Upper lobe of left lung (tissue), 6 donors: ENCODE results near the gene TPRA1. TPM values are rescaled to one million over a fixed set of nuclear protein-coding genes. Genes with fewer than 3 reads are reported as not detected.

Experiments used
- ATAC-seq, 2 donors: fragments of 200-7000 bp; cut with Tn5 transposase; one replicate each; pipeline ENCODE4 v1.9.1; 2022; ENCODE audit warnings: mild to moderate bottlenecking in 2 of 2, moderate library complexity in 2 of 2; ENCODE audit not compliant: low FRiP score in 2 of 2
- DNase-seq, 2 donors: peaks; one replicate each; pipeline ENCODE4 v3.0.0-alpha.2; 2019 to 2020
- H3K27ac ChIP-seq, 4 donors: fragments of 200-600 bp; sonication (generic); one replicate each; pipeline ENCODE4 v1.5.1; 2016 to 2019
- H3K27me3 ChIP-seq, 4 donors: fragments of 200-600 bp; sonication (generic); one replicate each; pipeline ENCODE4 v1.5.1; 2017 to 2019
- H3K36me3 ChIP-seq, 4 donors: fragments of 200-600 bp; sonication (generic); one replicate each; pipeline ENCODE4 v1.5.1; 2016 to 2019
- H3K4me1 ChIP-seq, 4 donors: fragments of 200-600 bp; sonication (generic); one replicate each; pipeline ENCODE4 v1.5.1; 2018 to 2019
- H3K4me3 ChIP-seq, 4 donors: fragments of 200-600 bp; sonication (generic); one replicate each; pipeline ENCODE4 v1.5.1; 2017 to 2019; ENCODE audit warnings: mild to moderate bottlenecking in 2 of 4, moderate library complexity in 1 of 4
- H3K9me3 ChIP-seq, 4 donors: fragments of 200-600 bp; sonication (generic); one replicate each; pipeline ENCODE4 v1.5.1; 2018 to 2019
- EP300 ChIP-seq, 4 donors: sonication (generic); formaldehyde crosslinking; IDR thresholded peaks; one replicate each; pipeline ENCODE4 v1.5.1; 2017; ENCODE audit warnings: antibody characterized with exemption in 4 of 4, control low read depth in 2 of 4
- POLR2A ChIP-seq, 4 donors: fragments of 450-650 bp; IDR thresholded peaks; one replicate each; pipeline ENCODE4 v1.5.1; 2016 to 2017; ENCODE audit warnings: antibody characterized with exemption in 4 of 4, mild to moderate bottlenecking in 2 of 4
- POLR2AphosphoS5 ChIP-seq, 2 donors: sonication (generic); formaldehyde crosslinking; IDR thresholded peaks; one replicate each; pipeline ENCODE4 v1.5.1; 2017; ENCODE audit warnings: antibody characterized with exemption in 2 of 2
- WGBS, 2 donors: methylation state at CpG; one replicate each; pipeline ENCODE4 v1.1.5; 2017 to 2018; 5-methylcytosine and 5-hydroxymethylcytosine counted together
- small RNA-seq, 4 donors: library from RNA; depleted of rRNA; stranded (forward); fragments of <200 nt; gene quantifications; one replicate each; pipeline ENCODE3, GENCODE V24; 2016
- total RNA-seq, 6 donors: library from RNA; depleted of rRNA in 4 of 6; stranded (reverse); fragments of >200 nt in 4 of 6; gene quantifications; one replicate each; pipeline versions ENCODE4 v1.1.0 to v1.2.1, GENCODE V29; 2016 to 2021
- TF ChIP-seq, protein P1 (sequence below), 6 experiments: fragments of 450-650 bp in 4 of 6; fragments of 200-600 bp in 2 of 6; sonication (generic) in 2 of 6; IDR thresholded peaks; one replicate each; pipeline ENCODE4 v1.5.1; 2016 to 2019; ENCODE audit warnings: antibody characterized with exemption in 6 of 6
- donor health status: DM: no; HTN: no; CAD: no; lungs with moderate emphysema.
- donor health status: DM: no; HTN: yes; CAD: no; lungs with severe emphysema.

TPRA1 gene
- total RNA-seq, 6 donors from 2014 or later = 16.8 to 44.4 (median 40.3) TPM

DNA sequence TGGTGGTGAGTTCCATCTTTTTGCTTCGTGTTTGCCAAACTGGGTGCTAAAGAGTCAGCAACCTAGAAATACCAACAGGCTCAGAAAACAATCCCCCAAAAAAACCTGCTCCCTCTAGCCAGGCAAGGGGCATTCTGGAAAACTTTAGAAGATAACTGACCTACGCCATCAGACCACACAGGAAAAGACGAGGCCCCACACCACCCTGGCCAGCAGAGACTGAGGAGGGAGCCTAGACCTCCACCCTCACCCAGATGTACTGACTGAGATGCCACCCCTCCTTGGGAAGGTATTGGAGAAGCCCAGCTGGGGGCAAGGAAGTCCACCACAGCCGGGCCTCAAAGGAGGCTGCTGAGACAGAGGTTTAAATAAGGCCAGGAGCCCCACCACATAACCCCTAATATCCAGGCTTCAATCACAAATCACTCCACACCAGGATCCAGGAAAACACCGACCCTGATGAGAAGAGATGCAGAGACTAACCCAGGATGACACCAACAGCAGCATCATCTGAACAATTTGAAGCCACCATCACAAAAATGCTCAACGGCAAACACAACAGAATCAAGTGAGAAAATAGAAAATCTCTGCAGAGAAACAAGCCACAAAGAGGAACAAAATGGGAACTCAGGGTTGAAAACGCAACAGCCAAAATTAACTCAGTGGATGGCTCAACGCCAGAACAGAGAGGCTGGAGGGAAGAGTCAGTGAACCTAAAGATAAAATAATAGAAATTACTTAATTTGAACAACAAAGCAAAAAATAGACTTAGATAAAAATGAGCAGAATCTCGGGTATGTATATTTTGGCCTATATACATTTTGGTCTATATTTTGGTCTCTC lies 61.0 kb downstream of the TPRA1 start:
- 78 to 82% methylated on average over 9 of the region's 9 CpGs for WGBS, 2 donors
- no peak for TF ChIP-seq POLR2AphosphoS5 (IDR thresholded peaks at IDR 0.05)
- no peak for TF ChIP-seq EP300 (IDR thresholded peaks at IDR 0.05)
- no peak for TF ChIP-seq POLR2A (IDR thresholded peaks at IDR 0.05)
- TF ChIP-seq, protein P1, sequence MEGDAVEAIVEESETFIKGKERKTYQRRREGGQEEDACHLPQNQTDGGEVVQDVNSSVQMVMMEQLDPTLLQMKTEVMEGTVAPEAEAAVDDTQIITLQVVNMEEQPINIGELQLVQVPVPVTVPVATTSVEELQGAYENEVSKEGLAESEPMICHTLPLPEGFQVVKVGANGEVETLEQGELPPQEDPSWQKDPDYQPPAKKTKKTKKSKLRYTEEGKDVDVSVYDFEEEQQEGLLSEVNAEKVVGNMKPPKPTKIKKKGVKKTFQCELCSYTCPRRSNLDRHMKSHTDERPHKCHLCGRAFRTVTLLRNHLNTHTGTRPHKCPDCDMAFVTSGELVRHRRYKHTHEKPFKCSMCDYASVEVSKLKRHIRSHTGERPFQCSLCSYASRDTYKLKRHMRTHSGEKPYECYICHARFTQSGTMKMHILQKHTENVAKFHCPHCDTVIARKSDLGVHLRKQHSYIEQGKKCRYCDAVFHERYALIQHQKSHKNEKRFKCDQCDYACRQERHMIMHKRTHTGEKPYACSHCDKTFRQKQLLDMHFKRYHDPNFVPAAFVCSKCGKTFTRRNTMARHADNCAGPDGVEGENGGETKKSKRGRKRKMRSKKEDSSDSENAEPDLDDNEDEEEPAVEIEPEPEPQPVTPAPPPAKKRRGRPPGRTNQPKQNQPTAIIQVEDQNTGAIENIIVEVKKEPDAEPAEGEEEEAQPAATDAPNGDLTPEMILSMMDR (IDR thresholded peaks at IDR 0.05) = no peak

DNA sequence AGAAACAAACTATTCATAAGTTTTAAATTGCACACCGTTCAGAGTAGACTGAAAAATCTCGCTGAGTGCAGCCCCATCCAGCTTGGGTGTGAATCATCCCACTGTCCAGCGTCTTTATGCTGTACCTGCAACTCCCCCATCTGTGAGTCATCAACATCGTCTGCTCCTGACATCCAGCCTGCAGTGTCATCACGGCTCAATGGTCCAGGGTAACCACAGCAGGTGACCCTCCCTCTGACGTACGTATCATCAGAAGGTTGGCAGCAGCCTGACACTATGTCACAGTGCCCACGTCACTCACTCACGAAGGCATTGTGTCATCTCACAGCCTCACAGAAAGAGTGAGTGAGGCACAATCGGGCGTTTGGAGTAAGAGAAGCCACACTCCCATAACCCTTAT lies 65.2 kb downstream of the TPRA1 start:
- no peak for DNase-seq
- Histone ChIP-seq H3K9me3 (no peaks in the 10 kb centered on the region), H3K4me1 (no peaks in the 10 kb centered on the region), H3K27ac (no peak overlapping the region), H3K36me3 (no peaks in the 10 kb centered on the region), H3K27me3 (no peaks in the 10 kb centered on the region), H3K4me3 (no peak overlapping the region)
- no peak for ATAC-seq
- 65 to 75% methylated on average over 11 of the region's 11 CpGs for WGBS, 2 donors
- TF ChIP-seq EP300 (IDR thresholded peaks at IDR 0.05) (no peak), POLR2A (IDR thresholded peaks at IDR 0.05) (no peak), POLR2AphosphoS5 (IDR thresholded peaks at IDR 0.05) (no peak)
- TF ChIP-seq, protein P1 (IDR thresholded peaks at IDR 0.05) = no peak

More for the DNA sequence above, 61.0 kb downstream of the TPRA1 start:
- Histone ChIP-seq H3K36me3 (no peaks in the 10 kb centered on the region), H3K27me3 (no peaks in the 10 kb centered on the region), H3K4me1 (no peaks in the 10 kb centered on the region), H3K4me3 (no peak overlapping the region), H3K9me3 (no peaks in the 10 kb centered on the region), H3K27ac (no peak overlapping the region)
- ATAC-seq (no peak), DNase-seq (no peak)

DNA sequence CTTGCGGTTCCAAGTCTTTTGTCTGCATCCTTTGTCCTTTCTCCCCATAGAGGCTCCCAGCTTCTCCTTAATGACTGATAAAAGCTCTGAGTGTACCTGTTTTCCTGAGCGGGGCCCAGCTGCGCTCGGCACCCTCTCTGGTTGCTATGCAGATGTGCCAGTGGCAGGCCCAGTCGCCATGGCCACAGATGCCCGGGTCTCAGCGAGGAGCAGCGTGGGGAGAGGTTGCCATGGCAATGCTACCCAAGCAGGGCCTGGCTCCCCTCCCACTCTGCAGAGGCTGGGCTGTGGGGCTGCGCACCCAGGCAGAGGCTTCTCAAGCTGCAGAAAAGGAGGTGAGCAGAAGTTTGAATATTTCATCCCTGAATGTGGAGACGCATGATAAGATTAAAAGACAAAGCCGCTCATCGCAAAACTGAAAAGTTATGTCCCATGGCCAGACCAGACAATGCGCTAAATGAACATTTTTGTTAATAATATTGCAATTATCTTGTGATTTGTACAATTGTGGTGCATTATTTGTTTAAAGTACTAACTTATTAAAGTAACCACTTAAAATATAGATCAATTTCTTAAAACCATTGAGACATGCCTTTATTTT lies 66.1 kb downstream of the TPRA1 start:
- ATAC-seq (no peak), DNase-seq (peak in 1 of 2 donors; percentile 51)
- Histone ChIP-seq H3K36me3 (no peaks in the 10 kb centered on the region), H3K9me3 (no peaks in the 10 kb centered on the region), H3K27me3 (no peaks in the 10 kb centered on the region), H3K4me3 (no peak overlapping the region), H3K4me1 (no peaks in the 10 kb centered on the region), H3K27ac (no peak overlapping the region)
- TF ChIP-seq POLR2AphosphoS5 (IDR thresholded peaks at IDR 0.05) (no peak), POLR2A (IDR thresholded peaks at IDR 0.05) (no peak), EP300 (IDR thresholded peaks at IDR 0.05) (no peak)
- TF ChIP-seq, protein P1 (IDR thresholded peaks at IDR 0.05) = no peak
- WGBS, 2 donors = 69 to 79% methylated on average over 9 to 13 of the region's 13 CpGs

Small RNA genes lying within 50 kb of the gene (small RNA-seq; reads per million reads assigned to genes)
- 0 to 0.06 (median 0) reads per million in 4 donors for gene AC084035.1
- 0 reads per million in 4 donors for gene MIR6825
- gene MIR7976 = 0 to 0.33 (median 0.03) reads per million in 4 donors

Other genes starting within 250 kb of the TPRA1 start
- 10 to 100 TPM in 3 of 6 donors, 1 to 10 TPM in 3; 6.1 to 14.7 (median 10.1) TPM for gene MCM2, start 7.7 kb upstream of the TPRA1 start, total RNA-seq
- gene PODXL2, start 38.5 kb upstream of the TPRA1 start, total RNA-seq = 1 to 10 TPM; 1.0 to 5.1 (median 3.5) TPM
- 100 to 1,000 TPM in 2 of 6 donors, 10 to 100 TPM in 4; 28.0 to 262 (median 65.8) TPM for gene ABTB1, start 82.2 kb upstream of the TPRA1 start, total RNA-seq
- 100 to 1,000 TPM; 128 to 253 (median 190) TPM for gene MGLL, start 231.8 kb upstream of the TPRA1 start, total RNA-seq